Osteocyte (in vitro differentiated cells): Measurements from ENCODE around the gene ZBTB17. TPM values are rescaled to one million over a fixed set of nuclear protein-coding genes. Genes with fewer than 3 reads are reported as not detected.

Source experiments
- DNase-seq: peaks from one replicate; pipeline ENCODE4 v3.0.0; 2021; ENCODE audit warnings: mixed read lengths; ENCODE audit not compliant: unreplicated experiment; ENCODE audit errors: extremely low spot score
- H3K27ac Mint-ChIP-seq: one replicate; pipeline ENCODE4 v1.8.0; 2021; ENCODE audit warnings: mild to moderate bottlenecking, mixed read lengths; ENCODE audit not compliant: unreplicated experiment
- H3K27me3 Mint-ChIP-seq: one replicate; pipeline ENCODE4 v1.8.0; 2021; ENCODE audit warnings: mixed read lengths; ENCODE audit not compliant: unreplicated experiment
- H3K36me3 Mint-ChIP-seq: one replicate; pipeline ENCODE4 v1.8.0; 2021; ENCODE audit warnings: mixed read lengths; ENCODE audit not compliant: unreplicated experiment
- H3K4me1 Mint-ChIP-seq: one replicate; pipeline ENCODE4 v1.8.0; 2021; ENCODE audit warnings: mixed read lengths; ENCODE audit not compliant: unreplicated experiment
- H3K4me3 Mint-ChIP-seq: one replicate; pipeline ENCODE4 v1.8.0; 2021; ENCODE audit warnings: mild to moderate bottlenecking, moderate library complexity, mixed read lengths; ENCODE audit not compliant: unreplicated experiment
- H3K9me3 Mint-ChIP-seq: one replicate; pipeline ENCODE4 v1.8.0; 2021; ENCODE audit warnings: mixed read lengths; ENCODE audit not compliant: unreplicated experiment
- CTCF ChIP-seq: fragments of 200-600 bp; sonication (generic); IDR thresholded peaks from 2 replicates; pipeline ENCODE4 v1.5.0; 2021; ENCODE audit warnings: antibody characterized with exemption, mild to moderate bottlenecking, moderate library complexity
- total RNA-seq: library from RNA; stranded (reverse); gene quantifications from 2 replicates; pipeline ENCODE4 v1.2.1, GENCODE V29; 2021

The ZBTB17 gene
- total RNA-seq, 1 donor from 2014 or later, result 37.2 TPM

DNA sequence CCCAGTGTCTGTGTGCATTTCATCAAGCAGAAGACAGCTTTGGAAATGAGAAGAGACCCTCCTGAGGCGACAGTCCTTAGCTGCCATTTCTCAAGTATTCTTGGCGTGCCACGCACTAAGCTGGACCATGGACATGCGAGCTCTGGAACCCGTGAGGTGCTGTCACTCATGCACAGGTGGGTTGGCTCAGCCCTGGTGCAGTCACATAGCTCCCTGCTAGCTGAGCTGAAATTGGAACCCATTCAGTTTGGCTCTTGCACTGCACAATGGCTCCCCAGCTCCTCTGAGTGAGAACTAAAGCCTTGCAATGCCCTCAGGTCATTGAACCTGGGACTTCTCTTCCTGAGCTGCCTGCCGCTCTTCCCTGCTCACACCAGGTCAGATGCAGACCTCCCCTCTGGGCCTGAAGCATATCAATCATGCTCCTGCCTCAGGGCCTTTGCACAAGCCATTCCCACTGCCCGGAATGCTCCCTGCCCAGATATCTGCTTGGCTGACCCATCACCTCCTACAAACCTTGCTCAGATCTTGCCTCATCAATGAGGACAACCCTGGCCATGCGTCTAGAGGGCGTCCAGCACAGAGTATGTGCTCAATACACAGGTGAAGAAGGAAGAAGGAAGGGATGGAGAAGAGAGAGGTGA lies 21.9 kb upstream of the ZBTB17 start:
- DNase-seq, result no peak
- Mint-ChIP-seq H3K4me3 (no peak overlapping the region), H3K9me3 (no peaks in the 10 kb centered on the region), H3K27ac (no peak overlapping the region), H3K4me1 (no peaks in the 10 kb centered on the region), H3K36me3 (no peaks in the 10 kb centered on the region), H3K27me3 (peaks cover 7% of the 10 kb centered on the region)
- no peak for TF ChIP-seq CTCF

DNA sequence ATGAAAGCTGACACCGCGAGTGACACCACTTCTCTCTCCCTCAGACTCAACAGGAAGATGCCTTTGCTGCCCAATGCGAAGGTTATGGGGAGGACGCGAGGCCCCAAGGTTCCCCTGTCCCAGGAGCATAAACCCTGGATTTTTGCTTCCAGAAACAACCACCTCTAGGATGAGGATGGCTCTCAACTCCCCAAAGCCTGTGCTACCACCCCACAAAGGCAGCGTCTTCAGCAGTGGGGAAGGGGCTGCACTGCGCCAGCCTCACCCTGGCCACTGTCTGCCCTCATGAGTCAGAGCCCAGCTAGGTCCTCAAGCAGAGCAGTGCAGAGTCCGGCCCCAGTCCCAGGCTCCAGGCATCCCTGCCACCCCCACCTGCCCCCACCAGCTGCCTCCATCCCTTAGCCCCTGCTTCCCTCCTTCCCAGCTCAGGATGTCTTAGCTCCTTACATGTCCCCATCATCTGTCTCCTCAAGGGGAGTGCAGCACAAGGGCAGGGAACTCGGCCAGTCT lies 21.2 kb upstream of the ZBTB17 start:
- H3K27ac Mint-ChIP-seq, result no peak overlapping the region
- H3K4me3 Mint-ChIP-seq, result no peak overlapping the region
- no peaks in the 10 kb centered on the region for H3K36me3 Mint-ChIP-seq
- no peaks in the 10 kb centered on the region for H3K4me1 Mint-ChIP-seq
- H3K27me3 Mint-ChIP-seq, result peaks cover 7% of the 10 kb centered on the region
- TF ChIP-seq CTCF, result no peak
- no peaks in the 10 kb centered on the region for H3K9me3 Mint-ChIP-seq
- DNase-seq, result no peak

- peak; percentile 89 for DNase-seq
- Mint-ChIP-seq H3K4me3 (no peak overlapping the region), H3K27ac (no peak overlapping the region), H3K4me1 (no peaks in the 10 kb centered on the region), H3K27me3 (peaks cover 7% of the 10 kb centered on the region), H3K36me3 (no peaks in the 10 kb centered on the region), H3K9me3 (no peaks in the 10 kb centered on the region)
- peak; percentile 81 for TF ChIP-seq CTCF
Observed at GRCh38 chr1:15994590-15995351, 18.9 kb upstream of the ZBTB17 start.

DNA sequence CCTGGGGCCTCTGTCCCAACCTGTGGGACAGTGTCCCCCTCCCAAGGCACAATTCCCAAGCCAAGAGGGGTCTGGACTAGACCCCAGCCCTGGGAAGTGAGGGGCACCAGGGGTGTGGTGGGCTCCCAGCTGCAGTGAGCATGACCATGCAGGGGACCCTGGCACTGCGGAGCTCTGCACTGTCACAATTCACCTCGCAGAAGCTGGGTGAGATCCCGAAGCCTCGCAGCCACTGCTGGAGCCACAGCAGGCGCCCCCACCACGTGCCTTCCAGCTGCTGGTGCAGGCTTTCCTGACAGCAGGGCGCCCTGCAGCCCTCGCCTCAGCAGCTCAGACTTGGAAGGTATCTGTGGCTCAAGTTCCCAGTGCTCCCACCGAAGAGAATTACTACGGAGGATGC lies 18.2 kb upstream of the ZBTB17 start:
- no peak for DNase-seq
- TF ChIP-seq CTCF, result no peak
- no peaks in the 10 kb centered on the region for H3K4me1 Mint-ChIP-seq
- no peaks in the 10 kb centered on the region for H3K9me3 Mint-ChIP-seq
- no peak overlapping the region for H3K4me3 Mint-ChIP-seq
- no peak overlapping the region for H3K27ac Mint-ChIP-seq
- no peaks in the 10 kb centered on the region for H3K36me3 Mint-ChIP-seq
- peaks cover 7% of the 10 kb centered on the region for H3K27me3 Mint-ChIP-seq

DNA sequence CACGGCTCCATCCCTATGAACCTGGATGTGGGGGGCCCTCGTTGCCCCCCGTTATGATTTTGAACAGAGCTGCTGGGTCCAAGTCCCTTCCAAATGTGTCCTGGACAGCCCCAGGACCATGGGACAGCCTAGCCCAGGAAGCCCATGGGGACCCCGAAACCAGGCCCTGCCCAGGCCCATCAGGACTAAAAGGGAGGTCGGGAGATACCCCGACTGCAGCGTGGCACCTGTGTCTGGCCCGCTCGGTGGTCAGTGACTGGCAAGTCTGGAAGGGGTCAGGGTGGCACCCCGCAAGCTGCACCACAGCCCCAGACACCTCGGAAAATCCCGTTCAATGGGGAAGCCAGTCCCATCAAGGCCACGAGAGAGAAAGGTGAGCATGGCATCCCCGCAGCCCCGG lies 17.8 kb upstream of the ZBTB17 start:
- H3K27me3 Mint-ChIP-seq, result peaks cover 5% of the 10 kb centered on the region
- no peak overlapping the region for H3K27ac Mint-ChIP-seq
- no peaks in the 10 kb centered on the region for H3K4me1 Mint-ChIP-seq
- no peaks in the 10 kb centered on the region for H3K9me3 Mint-ChIP-seq
- H3K36me3 Mint-ChIP-seq, result no peaks in the 10 kb centered on the region
- H3K4me3 Mint-ChIP-seq, result no peak overlapping the region
- TF ChIP-seq CTCF, result no peak
- DNase-seq, result no peak
